GM19397 (cell line): ENCODE results near the gene KRCC1.

ENCODE experiments used
- ATAC-seq: cut with Tn5 transposase; IDR thresholded peaks from one replicate; pipeline ENCODE4 v1.9.1; 2021; ENCODE audit warnings: mild to moderate bottlenecking, moderate library complexity; ENCODE audit not compliant: unreplicated experiment

The KRCC1 gene

GRCh38 chr2:88078643-88079172, 23.1 kb upstream of the KRCC1 start:
- no peak for ATAC-seq

- no peak for ATAC-seq
These were observed 21.5 kb upstream of the KRCC1 start for GRCh38 chr2:88077080-88077479.

- ATAC-seq = no peak
These were observed 19.3 kb upstream of the KRCC1 start for GRCh38 chr2:88074854-88075292.

- ATAC-seq = no peak
These were observed 18.6 kb upstream of the KRCC1 start for GRCh38 chr2:88074150-88074549.

- no peak for ATAC-seq
These were observed 15.8 kb upstream of the KRCC1 start for GRCh38 chr2:88071365-88071764.

- ATAC-seq = no peak
These were observed 14.5 kb upstream of the KRCC1 start for GRCh38 chr2:88070055-88070454.

- no peak for ATAC-seq
These were observed 13.5 kb upstream of the KRCC1 start for GRCh38 chr2:88069117-88069516.

- no peak for ATAC-seq
These were observed 12.5 kb upstream of the KRCC1 start for GRCh38 chr2:88068044-88068443.

GRCh38 chr2:88067598-88067997, 12.0 kb upstream of the KRCC1 start, which contains the start of gene SMYD1:
TSS of gene SMYD1 (plus strand) at chr2:88067825. CDS start at chr2:88067865, 40 bp downstream.
- no peak for ATAC-seq

- no peak for ATAC-seq
These were observed 11.6 kb upstream of the KRCC1 start for GRCh38 chr2:88067189-88067588.

- no peak for ATAC-seq
These were observed 11.0 kb upstream of the KRCC1 start for GRCh38 chr2:88066543-88066942.

- no peak for ATAC-seq
These were observed 5.7 kb upstream of the KRCC1 start for GRCh38 chr2:88061295-88061694.

GRCh38 chr2:88060907-88061275, 5.3 kb upstream of the KRCC1 start:
- no peak for ATAC-seq

- ATAC-seq = no peak
These were observed 4.7 kb upstream of the KRCC1 start for GRCh38 chr2:88059979-88060906.

GRCh38 chr2:88058191-88058590, 2.6 kb upstream of the KRCC1 start:
- ATAC-seq = no peak

- no peak for ATAC-seq
These were observed 1.9 kb upstream of the KRCC1 start for GRCh38 chr2:88057437-88057844.

GRCh38 chr2:88054782-88055370, 707 bp downstream of the KRCC1 start:
- ATAC-seq = no peak

- no peak for ATAC-seq
These were observed 1.4 kb downstream of the KRCC1 start for GRCh38 chr2:88053934-88054781.

GRCh38 chr2:88053296-88053695, 2.3 kb downstream of the KRCC1 start:
- no peak for ATAC-seq

GRCh38 chr2:88051792-88052191, 3.8 kb downstream of the KRCC1 start:
- ATAC-seq = no peak

- ATAC-seq = no peak
These were observed 6.0 kb downstream of the KRCC1 start for GRCh38 chr2:88049622-88050021.
